VCaP (cell line): ENCODE results near the gene MEDAG.

Experiments
- H3K27ac ChIP-seq: fragments of 450-650 bp; 2 replicates; pipeline ENCODE4 v1.5.1; 2017
- CTCF ChIP-seq: fragments of 450-650 bp; conservative IDR thresholded peaks from 2 replicates; pipeline ENCODE4 v1.5.1; 2017; ENCODE audit warnings: mild to moderate bottlenecking, moderate library complexity

MEDAG gene

GRCh38 chr13:30881191-30881651, 24.9 kb upstream of the MEDAG start:
- no peak overlapping the region for H3K27ac ChIP-seq
- TF ChIP-seq CTCF = no peak

GRCh38 chr13:30882026-30882850, 23.8 kb upstream of the MEDAG start:
- no peak for TF ChIP-seq CTCF
- H3K27ac ChIP-seq = no peak overlapping the region

GRCh38 chr13:30882996-30883766, 22.9 kb upstream of the MEDAG start:
- no peak for TF ChIP-seq CTCF
- no peak overlapping the region for H3K27ac ChIP-seq

GRCh38 chr13:30884543-30884942, 21.5 kb upstream of the MEDAG start:
- H3K27ac ChIP-seq = no peak overlapping the region
- TF ChIP-seq CTCF = no peak

GRCh38 chr13:30889196-30889690, 16.8 kb upstream of the MEDAG start:
- no peak for TF ChIP-seq CTCF
- H3K27ac ChIP-seq = no peak overlapping the region

GRCh38 chr13:30892966-30893365, 13.1 kb upstream of the MEDAG start:
- no peak overlapping the region for H3K27ac ChIP-seq
- TF ChIP-seq CTCF = peak; percentile 40

GRCh38 chr13:30895773-30896172, 10.3 kb upstream of the MEDAG start:
- no peak for TF ChIP-seq CTCF
- no peak overlapping the region for H3K27ac ChIP-seq
